ENCODE results near the gene FAH. TPM values are rescaled to one million over a fixed set of nuclear protein-coding genes. Genes with fewer than 3 reads are reported as not detected.

Gene FAH
- total and polyA plus RNA-seq, 12 donors = 14.5 to 65.1 (median 28.8) TPM

DNA sequence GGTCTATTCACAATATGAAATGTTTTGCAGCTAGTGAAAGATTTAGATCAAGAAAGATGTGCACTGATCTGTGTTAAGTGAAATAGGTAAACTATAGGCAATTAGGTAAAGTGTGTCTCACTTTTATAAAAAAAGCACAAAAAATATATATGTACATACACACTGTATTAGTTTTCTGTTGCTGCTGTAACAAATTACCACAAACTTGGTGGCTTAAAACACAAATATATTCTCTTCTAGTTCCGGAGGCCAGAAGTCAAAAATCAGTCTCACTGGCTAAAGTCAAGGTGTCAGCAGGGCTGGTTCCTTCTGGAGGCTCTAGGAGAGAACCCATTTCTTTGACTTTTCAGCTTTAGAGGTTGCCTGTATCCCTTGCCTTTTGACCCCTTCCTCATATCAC is 11.1 kb downstream of the FAH start:
- no peaks in the 10 kb centered on the region for H3K27me3 ChIP-seq
- intact Hi-C loops (cut with DNase I) = loop anchor here in 1 of 10 donors (5.0 kb wide), 1 partner anchor 107 kb away; the partner anchor contains the start of gene ZFAND6
- no peak overlapping the region for H3K4me3 ChIP-seq
- TF ChIP-seq, protein P1, sequence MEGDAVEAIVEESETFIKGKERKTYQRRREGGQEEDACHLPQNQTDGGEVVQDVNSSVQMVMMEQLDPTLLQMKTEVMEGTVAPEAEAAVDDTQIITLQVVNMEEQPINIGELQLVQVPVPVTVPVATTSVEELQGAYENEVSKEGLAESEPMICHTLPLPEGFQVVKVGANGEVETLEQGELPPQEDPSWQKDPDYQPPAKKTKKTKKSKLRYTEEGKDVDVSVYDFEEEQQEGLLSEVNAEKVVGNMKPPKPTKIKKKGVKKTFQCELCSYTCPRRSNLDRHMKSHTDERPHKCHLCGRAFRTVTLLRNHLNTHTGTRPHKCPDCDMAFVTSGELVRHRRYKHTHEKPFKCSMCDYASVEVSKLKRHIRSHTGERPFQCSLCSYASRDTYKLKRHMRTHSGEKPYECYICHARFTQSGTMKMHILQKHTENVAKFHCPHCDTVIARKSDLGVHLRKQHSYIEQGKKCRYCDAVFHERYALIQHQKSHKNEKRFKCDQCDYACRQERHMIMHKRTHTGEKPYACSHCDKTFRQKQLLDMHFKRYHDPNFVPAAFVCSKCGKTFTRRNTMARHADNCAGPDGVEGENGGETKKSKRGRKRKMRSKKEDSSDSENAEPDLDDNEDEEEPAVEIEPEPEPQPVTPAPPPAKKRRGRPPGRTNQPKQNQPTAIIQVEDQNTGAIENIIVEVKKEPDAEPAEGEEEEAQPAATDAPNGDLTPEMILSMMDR (IDR thresholded peaks at IDR 0.05) = no peak
- H3K27ac ChIP-seq = no peak overlapping the region
- peaks cover 0 to 38% (median 10%) of the 10 kb centered on the region in 9 donors for H3K4me1 ChIP-seq
- peaks cover 0 to 4% (median 0%) of the 10 kb centered on the region in 11 donors for H3K9me3 ChIP-seq
- 92 to 100% methylated on average over 1 of the region's 1 CpG for WGBS, 2 donors
- DNase-seq (no peak), ATAC-seq (no peak)
- peaks cover 0 to 24% (median 0%) of the 10 kb centered on the region in 9 donors for H3K36me3 ChIP-seq

DNA sequence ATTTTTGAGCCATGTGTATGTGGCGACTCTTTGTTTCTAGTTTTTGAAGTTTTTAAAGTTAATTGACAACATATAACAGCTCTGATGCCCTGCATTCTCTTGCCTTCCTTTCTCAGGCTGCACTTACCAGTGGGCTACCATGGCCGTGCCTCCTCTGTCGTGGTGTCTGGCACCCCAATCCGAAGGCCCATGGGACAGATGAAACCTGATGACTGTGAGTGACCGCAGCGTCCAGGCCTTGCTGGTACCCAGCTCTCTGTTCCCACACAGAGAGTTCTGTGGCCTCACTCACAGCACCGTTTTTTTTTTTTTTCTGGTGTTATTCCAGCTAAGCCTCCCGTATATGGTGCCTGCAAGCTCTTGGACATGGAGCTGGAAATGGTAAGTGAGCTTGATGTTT is 15.1 kb downstream of the FAH start:
- Histone ChIP-seq H3K4me3 (no peak overlapping the region), H3K36me3 (peaks cover 0 to 21% (median 0%) of the 10 kb centered on the region in 9 donors), H3K9me3 (peaks cover 0 to 4% (median 0%) of the 10 kb centered on the region in 11 donors), H3K27me3 (no peaks in the 10 kb centered on the region), H3K27ac (no peak overlapping the region), H3K4me1 (peaks cover 0 to 7% (median 0%) of the 10 kb centered on the region in 9 donors)
- ATAC-seq = no peak
- TF ChIP-seq, protein P1 (IDR thresholded peaks at IDR 0.05) = no peak
- DNase-seq = no peak
- intact Hi-C loops (cut with DNase I) = no loop called here
- 96% methylated on average over 8 of the region's 8 CpGs for WGBS, 2 donors

- WGBS, 2 donors = 88 to 96% methylated on average over 5 of the region's 5 CpGs
- intact Hi-C loops (cut with DNase I) = no loop called here
Measured at GRCh38 chr15:80168421-80168820, 15.6 kb downstream of the FAH start.

DNA sequence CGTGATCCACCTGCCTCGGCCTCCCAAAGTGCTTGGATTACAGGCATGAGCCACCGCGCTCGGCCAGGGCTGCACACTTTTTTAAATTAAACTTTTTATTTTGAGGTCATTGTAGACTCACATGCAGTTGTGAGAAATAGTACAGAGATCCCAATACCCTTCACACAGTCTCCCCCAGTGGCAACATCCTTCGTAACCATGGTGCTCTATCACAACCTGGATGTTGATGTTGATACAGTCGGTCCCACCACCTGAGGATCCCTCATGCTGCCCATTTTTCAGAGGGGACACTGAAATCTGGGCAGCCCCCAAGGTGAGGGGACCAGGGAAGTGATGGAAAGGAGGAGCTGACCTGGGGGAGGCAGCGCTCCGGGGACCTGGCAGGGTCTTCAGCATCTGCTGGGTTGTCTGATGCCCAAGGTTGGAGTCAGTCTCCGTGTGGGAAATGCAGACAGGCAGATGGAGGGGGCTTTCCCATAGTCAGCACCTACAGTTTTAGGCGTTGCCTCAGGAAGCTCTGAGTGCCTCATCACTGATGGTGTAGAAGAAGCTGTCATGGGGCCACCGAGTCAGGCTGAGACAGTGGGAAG is 17.1 kb downstream of the FAH start:
- Histone ChIP-seq H3K4me3 (no peak overlapping the region), H3K36me3 (peaks cover 0 to 16% (median 0%) of the 10 kb centered on the region in 9 donors), H3K4me1 (peaks cover 0 to 13% (median 3%) of the 10 kb centered on the region in 9 donors), H3K9me3 (no peaks in the 10 kb centered on the region), H3K27ac (no peak overlapping the region), H3K27me3 (no peaks in the 10 kb centered on the region)
- ATAC-seq = no peak
- intact Hi-C loops (cut with DNase I) = loop anchor here in 6 of 10 donors (5.0 to 10.0 kb wide), 4 partner anchors 175 to 788 kb away; partner anchors contain the start of gene MTHFS (in 3 of the 6)
- WGBS, 2 donors = 95 to 96% methylated on average over 12 of the region's 12 CpGs
- TF ChIP-seq, protein P1 (IDR thresholded peaks at IDR 0.05) = no peak
- DNase-seq = no peak

More at GRCh38 chr15:80168421-80168820, 15.6 kb downstream of the FAH start:
- H3K9me3 ChIP-seq = peaks cover 0 to 4% (median 0%) of the 10 kb centered on the region in 11 donors
- peaks cover 0 to 16% (median 0%) of the 10 kb centered on the region in 9 donors for H3K36me3 ChIP-seq
- no peak overlapping the region for H3K27ac ChIP-seq
- no peak overlapping the region for H3K4me3 ChIP-seq
- no peak for DNase-seq
- TF ChIP-seq, protein P1 (IDR thresholded peaks at IDR 0.05) = no peak
- peaks cover 0 to 7% (median 0%) of the 10 kb centered on the region in 9 donors for H3K4me1 ChIP-seq
- no peak for ATAC-seq
- H3K27me3 ChIP-seq = no peaks in the 10 kb centered on the region

All from heart right ventricle (tissue), 16 donors.